ENCODE data around the gene RCC1. TPM values are rescaled to one million over a fixed set of nuclear protein-coding genes. Genes with fewer than 3 reads are reported as not detected.

Gene RCC1, protein sequence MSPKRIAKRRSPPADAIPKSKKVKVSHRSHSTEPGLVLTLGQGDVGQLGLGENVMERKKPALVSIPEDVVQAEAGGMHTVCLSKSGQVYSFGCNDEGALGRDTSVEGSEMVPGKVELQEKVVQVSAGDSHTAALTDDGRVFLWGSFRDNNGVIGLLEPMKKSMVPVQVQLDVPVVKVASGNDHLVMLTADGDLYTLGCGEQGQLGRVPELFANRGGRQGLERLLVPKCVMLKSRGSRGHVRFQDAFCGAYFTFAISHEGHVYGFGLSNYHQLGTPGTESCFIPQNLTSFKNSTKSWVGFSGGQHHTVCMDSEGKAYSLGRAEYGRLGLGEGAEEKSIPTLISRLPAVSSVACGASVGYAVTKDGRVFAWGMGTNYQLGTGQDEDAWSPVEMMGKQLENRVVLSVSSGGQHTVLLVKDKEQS
- total RNA-seq, result 57.4 and 65.9 TPM in 2 replicates

DNA sequence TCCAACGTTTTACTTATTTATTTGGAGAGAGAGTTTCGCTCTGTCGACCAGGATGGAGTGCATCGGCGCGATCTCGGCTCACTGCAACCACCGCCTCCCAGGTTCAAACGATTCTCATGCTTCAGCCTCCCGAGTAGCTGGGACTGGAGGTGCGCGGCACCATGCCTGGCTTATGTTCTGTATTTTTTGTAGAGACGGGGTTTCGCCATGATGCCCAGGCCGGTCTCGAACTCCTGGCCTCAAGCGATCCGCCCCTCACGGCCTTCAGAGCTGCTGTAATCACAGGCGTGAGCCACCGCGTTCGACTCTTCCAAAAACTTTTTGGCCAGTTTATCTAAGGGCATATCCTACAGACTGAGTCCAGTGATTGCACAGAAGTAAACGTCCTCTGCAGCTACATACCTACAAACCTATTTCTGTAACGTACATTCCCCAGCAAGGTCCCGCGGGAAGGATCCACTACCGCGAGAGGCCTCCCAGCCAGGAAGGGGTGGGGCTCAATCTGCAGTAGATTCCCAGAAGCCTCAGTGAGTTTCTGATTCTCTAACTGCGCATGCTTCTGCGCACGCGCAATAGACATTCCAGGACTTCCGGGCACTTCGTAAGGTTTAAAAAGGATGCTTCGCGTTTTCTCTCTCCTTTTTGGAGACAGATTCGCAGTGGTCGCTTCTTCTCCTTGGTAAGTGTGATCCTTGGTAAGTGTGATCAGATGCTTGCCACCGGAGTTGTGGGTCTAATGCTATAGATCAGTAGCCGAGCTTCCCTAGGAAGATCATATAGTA, at the start of gene RCC1:
Gene RCC1 (plus strand): TSS at position 638 of the 782 bp plus-strand sequence. CDS start 23,824 bp downstream, outside the sequence.

DNA sequence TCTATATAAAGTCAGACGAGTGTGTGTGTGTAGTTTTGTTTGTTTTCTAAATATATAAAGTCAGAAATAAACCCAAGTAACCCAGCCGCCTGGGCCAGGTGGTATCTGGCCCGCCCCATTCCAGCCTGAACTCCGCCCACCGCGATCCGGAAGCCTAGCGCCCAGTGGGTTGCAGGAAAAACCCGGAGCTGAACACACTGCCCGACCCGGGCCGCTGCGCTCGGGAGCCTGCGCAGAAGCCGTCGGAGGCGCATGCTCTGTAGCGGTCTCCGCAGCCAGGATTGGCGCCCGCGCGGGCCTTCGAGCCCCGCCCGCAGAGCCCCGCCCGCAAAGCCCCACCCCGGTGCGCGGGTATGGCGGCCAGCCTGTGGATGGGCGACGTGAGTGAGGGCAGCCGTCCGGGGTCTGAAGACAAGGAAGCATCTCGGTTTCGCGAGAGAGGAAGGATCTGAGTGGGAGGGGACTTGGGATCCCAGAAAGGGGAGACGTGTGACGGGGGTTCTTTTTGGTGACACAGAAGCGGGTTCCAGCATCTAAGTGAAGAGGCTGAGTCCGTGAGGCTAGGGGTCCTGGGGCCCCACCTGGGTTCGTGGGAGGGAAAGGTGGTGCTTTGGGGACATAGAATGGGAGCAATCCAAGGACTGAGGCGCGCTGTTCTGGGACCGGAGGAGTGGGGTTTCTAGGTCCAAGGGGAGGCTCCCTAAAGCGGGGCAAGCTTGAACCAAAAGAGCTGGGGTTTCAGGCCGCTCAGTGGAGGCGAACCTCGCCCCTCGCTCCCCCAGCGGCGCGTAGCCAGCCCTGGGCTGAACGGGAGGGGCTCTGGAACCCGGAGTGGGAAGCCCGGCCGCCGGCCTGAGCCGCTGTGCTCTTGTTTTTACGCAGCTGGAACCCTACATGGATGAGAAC, 47.2 kb downstream of the RCC1 start, which contains the start of gene TRNAU1AP:
Gene TRNAU1AP (plus strand): TSS at position 328 of the 906 bp plus-strand sequence. CDS start 26 bp downstream, at position 354.

Other genes starting within 250 kb of the RCC1 start
- 33.4 and 39.7 TPM in 2 replicates for gene SESN2, start 246.5 kb upstream of the RCC1 start, total RNA-seq
- 16.4 and 19.3 TPM in 2 replicates for gene MED18, start 177.0 kb upstream of the RCC1 start, total RNA-seq
- 8.4 and 8.5 TPM in 2 replicates for gene PHACTR4, start 136.3 kb upstream of the RCC1 start, total RNA-seq
- gene TRNAU1AP, start 47.0 kb downstream of the RCC1 start, total RNA-seq, result 32.6 and 45.3 TPM in 2 replicates
- gene RAB42, start 86.2 kb downstream of the RCC1 start, total RNA-seq, result 3.4 and 13.5 TPM in 2 replicates
- 29.4 and 34.3 TPM in 2 replicates for gene TAF12, start 137.0 kb downstream of the RCC1 start, total RNA-seq
- gene RNU11, start 142.6 kb downstream of the RCC1 start, total RNA-seq, result not detected in 2 replicates
- 6.4 and 8.1 TPM in 2 replicates for gene GMEB1, start 162.7 kb downstream of the RCC1 start, total RNA-seq
- 39.2 and 40.4 TPM in 2 replicates for gene YTHDF2, start 230.9 kb downstream of the RCC1 start, total RNA-seq